Nephron (organoid): Measurements from ENCODE around the gene KRTAP10-3.

Source experiments
- H3K27ac Mint-ChIP-seq, 3 experiments: 2 replicates each; pipeline ENCODE4 v1.8.0; 2020; ENCODE audit warnings: mixed read lengths in 3 of 3, mild to moderate bottlenecking in 2 of 3, moderate library complexity in 1 of 3
- H3K27me3 Mint-ChIP-seq: 2 replicates; pipeline ENCODE4 v1.8.0; 2021; ENCODE audit warnings: low read depth, mild to moderate bottlenecking, moderate library complexity, mixed read lengths
- H3K36me3 Mint-ChIP-seq: 2 replicates; pipeline ENCODE4 v1.8.0; 2020; ENCODE audit warnings: low read depth, mixed read lengths
- H3K4me1 Mint-ChIP-seq: 2 replicates; pipeline ENCODE4 v1.8.0; 2020; ENCODE audit warnings: mixed read lengths
- H3K4me3 Mint-ChIP-seq, 3 experiments: 2 replicates each; pipeline ENCODE4 v1.8.0; 2020; ENCODE audit warnings: mild to moderate bottlenecking in 3 of 3, mixed read lengths in 3 of 3, moderate library complexity in 2 of 3
- H3K9me3 Mint-ChIP-seq: 2 replicates; pipeline ENCODE4 v1.8.0; 2020; ENCODE audit warnings: mixed read lengths
- CTCF ChIP-seq, 3 experiments: fragments of 200-600 bp; sonication (generic); IDR thresholded peaks; one replicate each; pipeline ENCODE4 v1.5.0; 2021; ENCODE audit warnings: antibody characterized with exemption in 3 of 3; ENCODE audit not compliant: unreplicated experiment in 3 of 3

KRTAP10-3 gene

DNA sequence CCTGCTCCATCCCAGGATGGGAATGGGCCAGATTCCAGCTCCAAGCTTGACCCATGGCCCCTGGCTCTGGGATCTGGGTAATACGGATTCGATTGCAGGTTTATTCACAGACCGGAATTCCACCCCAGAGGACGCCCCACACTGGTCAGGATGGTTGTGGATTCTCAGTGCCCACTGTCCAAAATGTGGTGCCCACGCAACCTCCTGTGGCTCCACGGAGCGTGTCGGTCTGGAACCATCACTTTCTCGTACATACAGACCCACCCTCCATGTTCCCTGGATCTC lies 50.2 kb downstream of the KRTAP10-3 start:
- H3K36me3 Mint-ChIP-seq, result no peaks in the 10 kb centered on the region
- no peaks in the 10 kb centered on the region for H3K4me1 Mint-ChIP-seq
- TF ChIP-seq CTCF (IDR thresholded peaks at IDR 0.05; ENCODE audit: unreplicated experiment in 3 of 3), result no peak
- no peak overlapping the region for H3K27ac Mint-ChIP-seq
- no peaks in the 10 kb centered on the region for H3K9me3 Mint-ChIP-seq
- H3K4me3 Mint-ChIP-seq, result no peak overlapping the region
- peaks cover 11% of the 10 kb centered on the region for H3K27me3 Mint-ChIP-seq
